CD4-positive, alpha-beta T cell treated with Interferon alpha-2 for 1 hour (primary cell): ENCODE measurements around the gene BRINP2.

Experiments used
- DNase-seq, 2 donors: peaks; one replicate each; pipeline ENCODE4 v3.0.0-alpha.2; 2020 to 2022

Gene BRINP2

GRCh38 chr1:177329871-177330270 lies 159.1 kb downstream of the BRINP2 start:
- no peak for DNase-seq
